ENCODE results near the gene UBA3.

The UBA3 gene

DNA sequence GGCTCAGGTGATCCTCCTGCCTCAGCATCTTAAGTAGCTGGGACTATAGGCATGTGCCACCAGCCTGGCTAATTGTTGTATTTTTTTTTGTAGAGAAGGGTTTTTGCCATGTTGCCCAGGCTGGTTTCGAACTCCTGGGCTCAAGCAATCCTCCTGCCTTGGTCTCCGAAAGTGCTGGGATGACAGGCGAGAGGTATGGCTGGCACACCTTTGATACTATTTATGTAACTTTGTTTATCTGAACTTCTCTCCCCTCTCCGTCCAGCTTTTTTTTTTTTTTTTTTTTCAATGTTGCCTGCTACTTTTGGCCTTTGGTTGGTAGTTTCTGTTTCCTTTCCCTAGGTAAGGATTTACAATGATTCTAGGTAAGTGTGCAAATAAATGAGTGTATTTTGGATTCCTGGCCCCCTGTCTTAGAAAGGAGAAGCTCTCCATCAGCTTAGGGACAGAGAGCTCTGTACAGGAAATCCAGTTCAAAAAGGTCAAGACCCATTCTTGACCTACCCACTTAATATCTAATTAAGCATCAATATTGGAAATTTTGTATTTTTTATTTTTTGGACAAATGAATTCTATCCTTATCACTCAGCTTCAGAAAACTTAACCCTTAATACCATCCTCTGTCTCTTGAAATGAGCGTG lies 11.3 kb upstream of the UBA3 start:
- Histone ChIP-seq H3K4me3 (ENCODE audit: low read depth, low read length) (no peak overlapping the region), H3K9me3 (ENCODE audit: control insufficient read depth, low read length) (no peaks in the 10 kb centered on the region), H2AFZ (no peak overlapping the region), H3K27ac (peak overlapping the region; percentile 66), H3K4me2 (ENCODE audit: low read length) (peak overlapping the region; percentile 7), H3K36me3 (ENCODE audit: control insufficient read depth, insufficient read depth, low read length) (no peaks in the 10 kb centered on the region), H3K79me2 (peaks cover 37% of the 10 kb centered on the region), H3K27me3 (ENCODE audit: control insufficient read depth, insufficient read depth, low read length) (no peaks in the 10 kb centered on the region), H3K9ac (no peak overlapping the region), H3K4me1 (peaks cover 42% of the 10 kb centered on the region)
- TF ChIP-seq, protein P1, sequence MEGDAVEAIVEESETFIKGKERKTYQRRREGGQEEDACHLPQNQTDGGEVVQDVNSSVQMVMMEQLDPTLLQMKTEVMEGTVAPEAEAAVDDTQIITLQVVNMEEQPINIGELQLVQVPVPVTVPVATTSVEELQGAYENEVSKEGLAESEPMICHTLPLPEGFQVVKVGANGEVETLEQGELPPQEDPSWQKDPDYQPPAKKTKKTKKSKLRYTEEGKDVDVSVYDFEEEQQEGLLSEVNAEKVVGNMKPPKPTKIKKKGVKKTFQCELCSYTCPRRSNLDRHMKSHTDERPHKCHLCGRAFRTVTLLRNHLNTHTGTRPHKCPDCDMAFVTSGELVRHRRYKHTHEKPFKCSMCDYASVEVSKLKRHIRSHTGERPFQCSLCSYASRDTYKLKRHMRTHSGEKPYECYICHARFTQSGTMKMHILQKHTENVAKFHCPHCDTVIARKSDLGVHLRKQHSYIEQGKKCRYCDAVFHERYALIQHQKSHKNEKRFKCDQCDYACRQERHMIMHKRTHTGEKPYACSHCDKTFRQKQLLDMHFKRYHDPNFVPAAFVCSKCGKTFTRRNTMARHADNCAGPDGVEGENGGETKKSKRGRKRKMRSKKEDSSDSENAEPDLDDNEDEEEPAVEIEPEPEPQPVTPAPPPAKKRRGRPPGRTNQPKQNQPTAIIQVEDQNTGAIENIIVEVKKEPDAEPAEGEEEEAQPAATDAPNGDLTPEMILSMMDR (IDR thresholded peaks at IDR 0.05), result no peak

DNA sequence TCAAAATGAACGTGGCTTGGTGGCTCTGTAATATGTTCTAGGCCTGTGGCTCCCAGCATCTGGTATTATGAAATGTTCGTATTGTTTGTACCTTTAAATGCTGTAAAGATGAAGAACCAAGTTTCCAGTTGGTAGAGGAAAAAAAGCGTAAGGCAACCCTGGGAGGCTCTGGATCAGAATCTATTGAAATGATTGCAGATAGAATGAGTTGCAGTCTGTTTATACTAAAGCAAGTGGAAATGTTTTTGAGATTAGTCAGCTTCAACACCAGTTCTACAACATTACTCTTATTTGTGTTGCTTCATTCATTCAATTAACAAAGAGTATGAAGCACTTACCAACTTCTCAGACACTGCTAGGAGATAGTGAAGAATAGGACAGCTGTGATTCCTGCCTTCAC lies 9.9 kb upstream of the UBA3 start:
- H3K79me2 ChIP-seq, result peaks cover 46% of the 10 kb centered on the region
- H3K4me1 ChIP-seq, result peaks cover 37% of the 10 kb centered on the region
- peak overlapping the region; percentile 6 for H3K27ac ChIP-seq
- no peaks in the 10 kb centered on the region for H3K27me3 ChIP-seq (ENCODE audit: control insufficient read depth, insufficient read depth, low read length)
- no peaks in the 10 kb centered on the region for H3K36me3 ChIP-seq (ENCODE audit: control insufficient read depth, insufficient read depth, low read length)
- H3K9ac ChIP-seq, result no peak overlapping the region
- H2AFZ ChIP-seq, result no peak overlapping the region
- no peak overlapping the region for H3K4me3 ChIP-seq (ENCODE audit: low read depth, low read length)
- TF ChIP-seq, protein P1 (IDR thresholded peaks at IDR 0.05), result no peak
- H3K9me3 ChIP-seq (ENCODE audit: control insufficient read depth, low read length), result no peaks in the 10 kb centered on the region
- H3K4me2 ChIP-seq (ENCODE audit: low read length), result no peak overlapping the region

DNA sequence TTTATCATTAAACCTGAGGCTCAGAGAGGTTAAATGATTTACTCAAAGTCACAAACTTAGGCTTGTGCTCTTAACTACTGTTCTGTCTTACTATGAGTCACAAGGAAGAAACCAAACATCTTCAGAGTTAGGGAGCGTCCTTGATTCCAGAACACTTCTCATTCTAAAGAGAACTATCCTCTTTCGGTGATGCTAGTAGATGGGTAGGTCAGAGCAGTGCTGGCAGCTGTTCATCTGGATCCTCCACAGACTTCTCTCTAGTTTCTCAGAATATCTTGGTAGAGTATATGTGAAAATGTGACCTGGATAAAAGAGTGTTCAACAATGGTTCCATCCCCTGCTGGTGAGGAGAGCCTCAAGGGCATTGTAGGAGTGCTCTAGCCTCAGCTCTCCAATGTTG lies 7.9 kb upstream of the UBA3 start:
- TF ChIP-seq, protein P1 (IDR thresholded peaks at IDR 0.05), result no peak
- Histone ChIP-seq H3K4me2 (ENCODE audit: low read length) (peak overlapping the region; percentile 35), H3K79me2 (peaks cover 34% of the 10 kb centered on the region), H2AFZ (no peak overlapping the region), H3K27ac (no peak overlapping the region), H3K9me3 (ENCODE audit: control insufficient read depth, low read length) (no peaks in the 10 kb centered on the region), H3K36me3 (ENCODE audit: control insufficient read depth, insufficient read depth, low read length) (no peaks in the 10 kb centered on the region), H3K27me3 (ENCODE audit: control insufficient read depth, insufficient read depth, low read length) (no peaks in the 10 kb centered on the region), H3K4me3 (ENCODE audit: low read depth, low read length) (no peak overlapping the region), H3K9ac (no peak overlapping the region), H3K4me1 (peaks cover 33% of the 10 kb centered on the region)

DNA sequence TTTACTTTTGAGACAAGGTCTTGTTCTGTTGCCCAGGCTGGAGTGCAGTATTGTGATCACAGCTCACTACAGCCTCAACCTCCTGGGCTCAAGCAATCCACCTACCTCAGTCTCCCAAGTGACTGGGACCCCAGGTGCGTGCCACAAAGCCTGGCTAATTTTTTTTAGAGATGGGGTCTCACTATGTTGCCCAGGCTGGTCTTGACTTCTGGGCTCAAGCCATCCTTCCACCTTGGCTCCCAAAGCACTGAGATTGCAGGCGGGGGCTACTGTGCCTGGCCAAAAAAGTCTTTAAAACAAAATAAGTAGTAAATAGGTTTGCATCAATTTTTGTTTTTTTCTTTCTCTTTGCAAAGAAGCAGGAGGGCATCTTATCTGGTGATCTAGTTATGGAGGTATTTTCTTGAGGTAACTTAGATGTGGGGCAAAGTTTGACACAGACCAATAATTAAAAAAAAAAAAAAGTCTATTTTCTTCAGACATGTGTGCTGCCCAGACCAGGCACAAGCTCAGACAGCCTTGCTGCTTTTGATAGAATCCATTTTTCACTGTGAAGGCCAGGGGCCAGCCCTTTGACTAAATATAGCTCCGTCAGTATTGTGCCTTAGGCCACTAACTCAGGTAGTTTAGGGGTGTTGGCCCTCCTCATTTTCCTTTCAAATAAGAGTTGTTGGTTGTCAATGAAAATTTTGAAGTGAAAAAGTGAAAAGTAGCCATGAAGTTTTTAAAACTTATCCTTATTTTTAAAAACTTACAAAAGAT lies 7.0 kb upstream of the UBA3 start:
- Histone ChIP-seq H3K79me2 (peaks cover 34% of the 10 kb centered on the region), H3K9me3 (ENCODE audit: control insufficient read depth, low read length) (no peaks in the 10 kb centered on the region), H3K4me3 (ENCODE audit: low read depth, low read length) (peak overlapping the region; percentile 17), H2AFZ (no peak overlapping the region), H3K36me3 (ENCODE audit: control insufficient read depth, insufficient read depth, low read length) (no peaks in the 10 kb centered on the region), H3K27me3 (ENCODE audit: control insufficient read depth, insufficient read depth, low read length) (no peaks in the 10 kb centered on the region), H3K27ac (peak overlapping the region; percentile 21), H3K9ac (no peak overlapping the region), H3K4me2 (ENCODE audit: low read length) (peak overlapping the region; percentile 54), H3K4me1 (peaks cover 33% of the 10 kb centered on the region)
- TF ChIP-seq, protein P1 (IDR thresholded peaks at IDR 0.05), result no peak
